Measurements from ENCODE around the gene GPSM1. TPM values are rescaled to one million over a fixed set of nuclear protein-coding genes. Genes with fewer than 3 reads are reported as not detected.
A peak's percentile ranks its signal among the peaks of the same experiment; 100 is the strongest.

GPSM1 gene
- total and polyA plus RNA-seq, 11 donors: 24.1 to 80.2 (median 31.7) TPM

DNA sequence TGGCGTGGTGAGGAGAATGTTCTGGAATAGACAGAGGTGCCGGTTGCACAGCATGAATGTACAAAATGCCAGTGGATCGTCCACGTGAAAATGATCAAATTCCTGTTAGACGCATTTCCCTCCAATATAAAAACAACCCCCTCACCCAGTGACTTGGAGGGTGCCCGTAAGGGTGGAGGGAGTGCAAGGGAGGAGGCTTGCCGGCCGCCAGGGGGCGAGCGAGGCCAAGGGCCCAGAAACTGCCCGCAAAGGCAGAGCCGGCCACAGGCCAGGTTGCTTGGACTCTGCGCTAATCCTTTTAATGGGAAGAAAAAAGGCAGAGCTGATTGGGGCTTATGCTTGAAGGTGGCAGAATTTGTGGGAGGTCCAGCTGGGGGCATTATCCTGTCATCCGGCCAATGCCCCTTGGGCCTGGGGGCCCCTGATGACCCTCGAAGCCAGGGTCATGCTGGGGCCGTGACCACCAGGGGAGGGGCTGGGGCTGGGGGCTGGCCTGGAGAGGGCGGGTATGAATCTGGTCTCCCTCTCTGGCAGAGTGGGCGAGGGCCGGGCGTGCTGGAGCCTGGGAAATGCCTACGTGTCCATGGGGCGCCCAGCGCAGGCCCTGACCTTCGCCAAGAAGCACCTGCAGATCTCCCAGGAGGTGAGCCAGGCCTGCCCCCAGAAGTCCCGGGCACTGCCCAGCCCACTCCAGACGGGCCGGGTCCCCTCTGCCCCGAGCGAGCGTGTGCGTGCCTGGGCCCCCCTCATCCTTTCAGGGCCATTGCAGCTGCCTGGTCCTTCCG is 12.0 kb downstream of the GPSM1 start:
- ATAC-seq (peak in 1 of 4 donors; percentile 34), DNase-seq (peak in 4 of 5 donors; percentile 65 to 85 (median 72))
- Histone ChIP-seq H3K27ac (peak overlapping the region in 3 of 12 donors; percentile 2 to 94 (median 30)), H3K4me3 (no peak overlapping the region), H3K27me3 (no peaks in the 10 kb centered on the region), H3K4me1 (peaks cover 0 to 46% (median 26%) of the 10 kb centered on the region in 12 donors), H3K36me3 (peaks cover 0 to 38% (median 8%) of the 10 kb centered on the region in 9 donors), H3K9me3 (no peaks in the 10 kb centered on the region)
- WGBS, 4 donors: 58 to 76% (median 69%) methylated on average over 16 to 32 of the region's 32 CpGs
- TF ChIP-seq, protein P1, sequence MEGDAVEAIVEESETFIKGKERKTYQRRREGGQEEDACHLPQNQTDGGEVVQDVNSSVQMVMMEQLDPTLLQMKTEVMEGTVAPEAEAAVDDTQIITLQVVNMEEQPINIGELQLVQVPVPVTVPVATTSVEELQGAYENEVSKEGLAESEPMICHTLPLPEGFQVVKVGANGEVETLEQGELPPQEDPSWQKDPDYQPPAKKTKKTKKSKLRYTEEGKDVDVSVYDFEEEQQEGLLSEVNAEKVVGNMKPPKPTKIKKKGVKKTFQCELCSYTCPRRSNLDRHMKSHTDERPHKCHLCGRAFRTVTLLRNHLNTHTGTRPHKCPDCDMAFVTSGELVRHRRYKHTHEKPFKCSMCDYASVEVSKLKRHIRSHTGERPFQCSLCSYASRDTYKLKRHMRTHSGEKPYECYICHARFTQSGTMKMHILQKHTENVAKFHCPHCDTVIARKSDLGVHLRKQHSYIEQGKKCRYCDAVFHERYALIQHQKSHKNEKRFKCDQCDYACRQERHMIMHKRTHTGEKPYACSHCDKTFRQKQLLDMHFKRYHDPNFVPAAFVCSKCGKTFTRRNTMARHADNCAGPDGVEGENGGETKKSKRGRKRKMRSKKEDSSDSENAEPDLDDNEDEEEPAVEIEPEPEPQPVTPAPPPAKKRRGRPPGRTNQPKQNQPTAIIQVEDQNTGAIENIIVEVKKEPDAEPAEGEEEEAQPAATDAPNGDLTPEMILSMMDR (IDR thresholded peaks at IDR 0.05): peak; percentile 80 to 92 (median 84)
- no peak for TF ChIP-seq POLR2A (IDR thresholded peaks at IDR 0.05)
- intact Hi-C loops (cut with DNase I): loop anchor here in 7 of 10 donors (1.0 to 10.0 kb wide), 4 partner anchors 57 to 65 kb away; partner anchors contain the start of gene SNAPC4 (in 6 of the 7)

DNA sequence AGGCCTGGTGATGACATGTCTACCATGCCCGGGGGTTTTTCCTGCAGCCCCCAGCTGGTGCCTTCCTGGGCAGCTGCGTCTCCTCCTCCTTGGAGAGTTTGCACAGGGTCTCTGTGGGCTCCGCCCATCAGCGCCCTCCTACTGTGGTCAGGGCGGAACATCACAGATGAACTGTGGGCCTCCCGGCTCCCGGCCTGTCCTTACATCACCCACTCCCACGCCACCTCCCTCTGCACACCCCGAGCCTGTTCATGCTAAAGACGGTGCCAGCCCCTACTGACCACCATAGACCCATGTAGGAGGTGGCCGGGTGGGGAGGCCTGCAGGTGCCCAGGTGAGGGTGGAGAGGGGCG is 12.6 kb downstream of the GPSM1 start:
- WGBS, 4 donors: 87 to 94% (median 92%) methylated on average over 11 to 12 of the region's 12 CpGs
- Histone ChIP-seq H3K36me3 (peaks cover 0 to 33% (median 8%) of the 10 kb centered on the region in 9 donors), H3K27ac (peak overlapping the region in 3 of 12 donors; percentile 2 to 94 (median 92)), H3K4me1 (peaks cover 0 to 50% (median 29%) of the 10 kb centered on the region in 12 donors), H3K27me3 (no peaks in the 10 kb centered on the region), H3K9me3 (no peaks in the 10 kb centered on the region), H3K4me3 (no peak overlapping the region)
- ATAC-seq (no peak), DNase-seq (no peak)
- TF ChIP-seq, protein P1 (IDR thresholded peaks at IDR 0.05): no peak
- no peak for TF ChIP-seq POLR2A (IDR thresholded peaks at IDR 0.05)
- intact Hi-C loops (cut with DNase I): loop anchor here in 8 of 10 donors (1.0 to 10.0 kb wide), 5 partner anchors 57 to 65 kb away; partner anchors contain the start of gene SNAPC4 (in 6 of the 8)

DNA sequence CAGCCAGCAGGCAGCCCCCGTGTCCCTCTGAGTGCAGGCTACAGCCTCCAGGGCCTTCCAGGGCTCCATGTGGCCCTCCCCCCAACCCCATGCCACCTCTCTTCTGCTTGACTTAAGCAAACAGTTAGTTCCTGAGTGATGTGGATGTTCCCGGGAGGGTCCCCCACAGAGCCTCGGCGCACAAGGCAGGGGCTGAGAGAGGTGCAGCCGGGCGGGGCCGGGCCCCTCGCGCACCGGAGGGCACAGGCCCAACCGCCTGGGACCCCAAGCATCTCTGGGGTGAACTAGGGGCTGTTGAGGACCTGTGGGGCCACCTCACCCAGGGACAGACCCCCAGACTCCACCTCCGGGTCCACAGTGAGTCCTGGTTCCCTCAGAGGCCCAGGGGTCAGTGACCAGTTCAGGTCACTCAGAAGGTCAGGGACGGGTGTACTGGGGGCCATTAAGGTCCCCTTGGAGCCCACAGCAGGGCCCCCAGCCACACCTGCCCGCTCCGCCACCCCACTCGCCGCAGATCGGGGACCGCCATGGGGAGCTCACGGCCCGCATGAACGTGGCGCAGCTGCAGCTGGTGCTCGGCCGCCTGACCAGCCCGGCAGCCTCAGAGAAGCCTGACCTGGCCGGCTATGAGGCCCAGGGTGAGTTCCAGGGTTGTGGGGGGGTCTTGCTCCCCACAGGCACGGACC is 13.2 kb downstream of the GPSM1 start:
- Histone ChIP-seq H3K9me3 (no peaks in the 10 kb centered on the region), H3K27ac (peak overlapping the region in 10 of 12 donors; percentile 85 to 99 (median 92)), H3K36me3 (peaks cover 0 to 30% (median 8%) of the 10 kb centered on the region in 9 donors), H3K4me1 (peaks cover 0 to 56% (median 35%) of the 10 kb centered on the region in 12 donors), H3K4me3 (no peak overlapping the region), H3K27me3 (no peaks in the 10 kb centered on the region)
- intact Hi-C loops (cut with DNase I): loop anchor here in 1 of 10 donors (2.0 kb wide), 1 partner anchor 58 kb away; no protein-coding TSS in a partner anchor
- no peak for TF ChIP-seq POLR2A (IDR thresholded peaks at IDR 0.05)
- TF ChIP-seq, protein P1 (IDR thresholded peaks at IDR 0.05): no peak
- DNase-seq: no peak
- 94 to 97% (median 95%) methylated on average over 21 to 28 of the region's 28 CpGs for WGBS, 4 donors
- ATAC-seq: no peak
